Ovary (tissue), 3 donors: ENCODE measurements around the gene TMEM11.

ENCODE experiments used
- POLR2A ChIP-seq: fragments of 450-650 bp; IDR thresholded peaks from one replicate; pipeline ENCODE4 v1.6.1; 2017; ENCODE audit warnings: antibody characterized with exemption, mild to moderate bottlenecking, moderate library complexity
- TF ChIP-seq, protein P1 (sequence below), 3 donors: fragments of 450-650 bp in 2 of 3; fragments of 200-600 bp in 1 of 3; IDR thresholded peaks; one replicate each; pipeline versions ENCODE4 v1.5.1 to v1.8.0; 2016 to 2022; ENCODE audit warnings: antibody characterized with exemption in 3 of 3, mild to moderate bottlenecking in 1 of 3
- donor health status: DM: no; HTN: no; CAD: no.

DNA sequence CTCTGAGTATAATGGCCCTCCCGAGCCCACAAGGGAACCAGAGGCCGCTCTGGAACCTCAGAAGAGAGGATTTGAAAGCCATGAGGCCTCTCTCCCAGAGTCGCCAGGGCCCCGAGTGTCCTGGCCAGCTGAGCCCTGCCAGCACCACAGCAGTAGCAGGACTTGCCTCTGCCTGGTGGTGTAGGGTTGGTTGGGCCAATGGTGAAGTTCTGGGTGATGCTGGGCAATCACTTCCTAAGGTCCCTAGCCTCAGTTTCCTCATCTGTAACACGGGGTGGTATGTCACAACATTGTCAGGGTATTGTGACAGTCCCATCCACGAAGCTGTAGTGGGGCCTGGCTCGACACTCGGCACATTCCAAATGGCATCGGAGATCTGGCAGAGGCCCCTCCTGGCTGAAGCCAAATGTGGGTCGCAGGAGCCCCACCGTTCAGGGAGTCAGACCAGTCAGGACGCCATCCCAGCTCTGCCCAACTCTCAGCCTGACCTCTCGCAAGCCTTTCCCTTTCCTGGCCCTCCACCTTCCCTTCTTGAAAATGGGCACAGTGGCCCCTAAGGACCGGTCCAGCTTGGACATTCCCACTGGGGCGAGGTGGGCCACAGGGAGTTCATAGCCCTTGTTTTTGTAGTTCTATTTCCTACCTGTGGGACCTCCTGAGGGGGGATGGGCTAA is 37.5 kb upstream of the TMEM11 start:
- TF ChIP-seq, protein P1, sequence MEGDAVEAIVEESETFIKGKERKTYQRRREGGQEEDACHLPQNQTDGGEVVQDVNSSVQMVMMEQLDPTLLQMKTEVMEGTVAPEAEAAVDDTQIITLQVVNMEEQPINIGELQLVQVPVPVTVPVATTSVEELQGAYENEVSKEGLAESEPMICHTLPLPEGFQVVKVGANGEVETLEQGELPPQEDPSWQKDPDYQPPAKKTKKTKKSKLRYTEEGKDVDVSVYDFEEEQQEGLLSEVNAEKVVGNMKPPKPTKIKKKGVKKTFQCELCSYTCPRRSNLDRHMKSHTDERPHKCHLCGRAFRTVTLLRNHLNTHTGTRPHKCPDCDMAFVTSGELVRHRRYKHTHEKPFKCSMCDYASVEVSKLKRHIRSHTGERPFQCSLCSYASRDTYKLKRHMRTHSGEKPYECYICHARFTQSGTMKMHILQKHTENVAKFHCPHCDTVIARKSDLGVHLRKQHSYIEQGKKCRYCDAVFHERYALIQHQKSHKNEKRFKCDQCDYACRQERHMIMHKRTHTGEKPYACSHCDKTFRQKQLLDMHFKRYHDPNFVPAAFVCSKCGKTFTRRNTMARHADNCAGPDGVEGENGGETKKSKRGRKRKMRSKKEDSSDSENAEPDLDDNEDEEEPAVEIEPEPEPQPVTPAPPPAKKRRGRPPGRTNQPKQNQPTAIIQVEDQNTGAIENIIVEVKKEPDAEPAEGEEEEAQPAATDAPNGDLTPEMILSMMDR (IDR thresholded peaks at IDR 0.05): no peak
- no peak for TF ChIP-seq POLR2A
